Measurements from ENCODE around the gene LOX. TPM values are rescaled to one million over a fixed set of nuclear protein-coding genes. Genes with fewer than 3 reads are reported as not detected.
"Not testable (repeated sequence)": the region's sequence is repeated elsewhere in the genome, so short reads cannot be mapped to it uniquely, and the experiment has no call there.

Gene LOX
- total RNA-seq, 1 donor from 2014 or later: 36.9 TPM

DNA sequence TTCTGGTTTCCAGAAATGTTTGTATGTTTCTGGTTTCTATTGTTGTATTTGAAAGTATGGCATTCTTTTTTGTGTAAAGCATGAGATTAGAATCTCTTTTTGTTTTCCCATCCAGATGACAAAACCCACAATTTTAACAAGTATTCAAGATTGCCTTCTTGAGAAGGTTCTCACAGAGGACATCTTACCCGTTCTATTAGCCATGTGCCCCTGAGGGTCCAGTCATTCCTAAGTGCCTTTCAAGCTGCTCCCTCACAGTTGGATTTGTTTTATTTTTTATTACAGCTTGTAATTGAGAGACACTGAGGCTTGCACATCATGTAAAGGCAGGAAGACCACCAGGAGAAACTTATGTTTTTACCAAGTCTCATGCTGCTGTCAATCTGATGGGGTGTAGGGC, 19.3 kb upstream of the LOX start:
- no peak for DNase-seq (ENCODE audit: low read depth, low spot score)

DNA sequence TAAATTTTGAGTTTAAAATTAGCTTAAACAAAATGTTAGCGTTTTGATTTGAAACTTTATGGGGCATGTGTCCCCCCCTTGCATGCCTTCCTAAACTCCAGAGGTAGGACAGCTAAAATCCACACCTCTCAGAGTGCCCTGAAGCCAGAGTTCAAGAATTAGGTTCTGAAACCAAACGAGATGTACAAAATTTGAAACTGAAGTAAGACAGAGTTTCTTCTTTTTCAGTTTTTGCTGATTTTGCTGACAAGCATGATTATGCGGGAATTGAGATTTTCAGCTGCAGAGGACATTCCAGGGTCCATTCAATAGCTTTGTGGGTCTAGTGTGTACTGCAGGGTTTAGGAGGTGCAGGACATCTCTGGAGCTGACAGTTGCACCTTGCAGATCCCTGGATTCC, 17.1 kb upstream of the LOX start:
- DNase-seq (ENCODE audit: low read depth, low spot score): no peak

DNA sequence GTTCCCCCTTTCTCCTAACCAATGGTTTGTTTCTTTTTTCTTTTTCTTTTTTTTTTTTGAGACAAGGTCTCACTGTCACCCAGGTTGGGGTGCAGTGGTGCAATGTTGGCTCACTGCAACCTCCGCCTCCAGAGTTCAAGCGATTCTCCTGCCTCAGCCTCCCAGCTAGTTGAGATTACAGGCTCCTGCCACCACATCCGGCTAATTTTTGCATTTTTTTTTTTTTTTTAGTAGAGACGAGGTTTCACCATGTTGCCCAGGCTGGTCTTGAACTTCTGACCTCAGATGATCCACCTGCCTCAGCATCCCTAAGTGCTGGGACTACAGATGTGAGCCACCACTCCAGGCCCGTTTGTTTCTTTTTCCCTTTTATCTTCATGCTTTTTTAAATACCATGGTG, 16.2 kb upstream of the LOX start:
- not testable (repeated sequence) for DNase-seq (ENCODE audit: low read depth, low spot score)

DNA sequence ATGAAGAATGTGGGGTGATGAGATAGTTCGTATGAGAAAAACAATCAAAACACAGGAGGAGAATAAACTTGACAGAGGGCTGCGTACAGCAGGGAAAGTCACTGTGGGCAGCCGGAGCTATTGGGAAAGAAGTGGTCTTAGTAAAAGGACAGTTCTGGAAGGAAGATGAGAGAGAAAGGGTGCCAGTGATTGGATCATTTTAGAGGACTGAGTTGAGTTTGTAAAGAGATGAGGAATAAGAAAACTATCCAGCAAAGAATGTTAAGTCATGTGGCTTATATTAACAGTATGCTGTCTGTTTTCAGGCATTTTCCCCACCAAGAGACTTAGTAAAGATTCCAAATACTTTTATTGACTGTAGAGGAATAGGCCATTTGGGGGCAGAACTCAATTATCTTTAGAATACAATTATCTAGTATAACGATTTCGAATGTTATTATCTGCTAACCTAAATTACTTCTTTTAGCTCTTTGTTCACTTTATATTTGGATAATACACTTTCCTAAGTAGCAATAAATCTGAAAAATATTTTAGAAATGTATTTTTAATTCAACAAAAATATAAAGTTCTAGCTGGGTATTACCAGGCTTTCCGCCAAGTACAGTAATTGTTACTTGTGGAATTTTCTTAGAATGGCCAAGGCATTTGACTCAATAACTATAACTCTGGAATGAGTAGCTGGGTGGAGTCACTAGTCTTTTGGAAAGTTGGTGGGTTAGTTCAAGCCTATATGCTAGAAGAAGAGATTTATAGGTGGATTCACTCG, 15.5 kb upstream of the LOX start:
- DNase-seq (ENCODE audit: low read depth, low spot score): no peak

DNA sequence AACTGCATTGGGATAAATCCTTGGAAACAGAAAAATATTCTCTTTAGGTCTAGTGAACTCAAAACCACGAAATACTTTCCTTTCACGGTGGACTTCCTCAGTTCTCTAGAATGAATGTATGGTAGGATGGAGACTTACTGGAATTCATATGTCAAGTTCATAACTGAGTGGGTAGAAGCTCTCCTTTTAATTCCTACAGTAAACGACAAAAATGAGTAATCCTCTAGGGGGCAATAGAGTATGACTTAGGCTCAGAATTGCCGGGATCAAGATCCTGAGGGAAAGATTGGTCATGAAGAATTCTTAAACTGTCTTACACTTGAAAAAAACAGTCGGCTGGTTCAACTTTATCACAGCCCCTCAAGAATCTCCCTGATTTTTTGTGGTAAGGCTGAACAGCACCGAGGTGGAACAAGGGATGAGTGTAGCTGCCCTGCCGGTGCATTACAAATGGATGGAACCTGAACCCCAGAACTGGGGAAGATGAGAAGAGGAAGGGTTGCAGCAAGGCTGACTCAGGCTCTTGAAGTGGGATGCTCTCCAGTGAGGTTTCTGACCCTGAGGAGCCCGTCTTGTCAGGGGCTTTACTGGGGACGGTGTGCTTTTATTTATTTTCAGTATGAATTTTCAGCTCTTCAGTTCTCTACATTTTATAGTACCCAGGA, 14.0 kb upstream of the LOX start:
- DNase-seq (ENCODE audit: low read depth, low spot score): no peak

DNA sequence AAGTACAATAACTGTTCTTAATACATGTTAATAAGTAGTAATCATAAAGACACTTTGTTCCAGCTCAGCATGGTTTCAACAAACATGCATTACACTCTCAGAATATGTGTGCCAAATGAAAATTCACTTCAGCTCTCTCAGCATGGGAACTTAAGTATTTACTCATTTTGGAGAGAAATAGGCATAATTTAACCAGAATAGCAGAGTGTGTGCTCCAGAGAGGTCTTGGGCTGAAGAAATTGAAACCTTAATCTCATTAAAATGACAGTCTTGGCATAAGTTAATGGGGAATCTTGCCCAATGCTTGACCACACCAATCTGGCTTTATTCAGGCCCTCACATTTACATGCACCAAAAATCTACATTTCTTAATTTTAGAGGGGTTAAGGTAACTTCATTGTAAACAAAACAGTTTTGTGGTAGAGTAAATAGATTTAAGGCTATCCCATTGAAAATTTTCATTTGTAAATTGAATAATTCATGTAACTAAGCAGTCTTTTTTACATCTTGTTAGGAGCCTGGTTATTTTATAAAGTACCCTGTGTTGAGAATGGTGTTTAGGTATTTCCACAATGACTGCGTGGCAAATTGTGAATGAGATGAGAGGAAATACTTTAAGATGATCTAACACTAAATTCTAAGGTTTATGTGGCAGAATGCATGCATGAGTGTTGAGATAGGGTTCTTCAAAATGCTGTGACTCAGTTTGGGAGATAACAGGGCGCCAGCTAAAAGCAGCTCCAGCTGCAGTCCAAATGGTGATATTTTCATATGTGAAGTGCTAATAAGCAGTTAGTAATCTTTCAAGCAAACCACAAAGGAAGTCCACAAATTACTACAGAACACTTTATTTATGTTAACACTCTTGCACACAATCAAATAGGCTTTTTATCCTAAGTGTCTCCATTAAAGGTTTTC, 11.3 kb upstream of the LOX start:
- no peak for DNase-seq (ENCODE audit: low read depth, low spot score)

DNA sequence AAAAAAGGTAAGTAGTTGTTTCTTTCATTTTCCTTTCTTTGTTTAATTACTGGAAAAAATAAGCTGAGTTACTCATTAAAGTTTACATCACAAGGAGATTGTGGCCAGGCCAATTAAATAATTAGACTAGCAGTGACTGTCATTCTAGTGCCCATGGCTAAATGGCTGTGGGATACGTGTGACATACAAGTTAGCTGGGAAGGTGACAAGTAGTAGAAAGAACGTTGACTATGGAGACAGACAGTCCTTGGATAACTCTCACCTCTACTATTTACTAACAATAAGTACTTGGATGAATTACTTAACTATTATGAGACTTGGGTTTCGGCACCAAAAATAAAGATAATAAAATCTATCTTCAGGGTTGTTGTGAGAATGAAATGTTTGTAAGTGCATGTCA, 7.0 kb upstream of the LOX start:
- no peak for DNase-seq (ENCODE audit: low read depth, low spot score)

DNA sequence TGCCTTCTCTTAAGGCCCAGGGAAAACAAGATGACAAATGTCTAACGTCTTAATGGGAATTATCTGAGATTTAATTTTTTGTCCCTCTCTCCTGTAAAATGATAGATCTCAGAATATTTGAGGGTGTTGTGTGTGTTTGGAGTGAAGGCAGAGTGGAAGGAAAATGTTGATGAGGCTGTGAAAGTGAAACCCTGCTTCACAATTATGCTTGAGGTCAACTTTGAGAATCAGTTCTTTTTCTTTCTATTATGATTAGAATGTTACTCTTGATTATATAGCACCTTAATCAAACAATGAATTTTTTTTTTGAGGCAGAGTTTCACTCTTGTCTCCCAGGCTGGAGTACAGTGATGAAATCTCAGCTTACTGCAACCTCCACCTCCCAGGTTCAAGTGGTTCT, 5.5 kb upstream of the LOX start:
- DNase-seq (ENCODE audit: low read depth, low spot score): no peak

DNA sequence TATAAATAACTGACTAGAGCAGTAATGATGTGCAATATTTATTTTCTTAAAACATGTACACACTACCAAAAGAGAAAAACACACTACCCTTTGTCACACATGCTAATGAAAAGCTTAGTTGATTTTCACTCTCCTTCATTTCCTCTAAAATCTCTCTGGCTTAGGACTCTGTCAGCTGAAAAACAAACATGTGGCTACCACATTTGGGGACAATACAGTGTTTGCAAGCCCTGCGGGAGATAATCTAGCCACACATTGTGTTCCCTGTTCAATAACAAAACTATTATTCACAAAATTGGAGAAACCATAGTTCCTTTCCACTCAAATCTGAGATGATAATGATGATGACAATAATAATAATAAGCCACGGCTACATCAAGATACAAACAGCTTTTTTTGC, 3.5 kb upstream of the LOX start:
- DNase-seq (ENCODE audit: low read depth, low spot score): no peak

DNA sequence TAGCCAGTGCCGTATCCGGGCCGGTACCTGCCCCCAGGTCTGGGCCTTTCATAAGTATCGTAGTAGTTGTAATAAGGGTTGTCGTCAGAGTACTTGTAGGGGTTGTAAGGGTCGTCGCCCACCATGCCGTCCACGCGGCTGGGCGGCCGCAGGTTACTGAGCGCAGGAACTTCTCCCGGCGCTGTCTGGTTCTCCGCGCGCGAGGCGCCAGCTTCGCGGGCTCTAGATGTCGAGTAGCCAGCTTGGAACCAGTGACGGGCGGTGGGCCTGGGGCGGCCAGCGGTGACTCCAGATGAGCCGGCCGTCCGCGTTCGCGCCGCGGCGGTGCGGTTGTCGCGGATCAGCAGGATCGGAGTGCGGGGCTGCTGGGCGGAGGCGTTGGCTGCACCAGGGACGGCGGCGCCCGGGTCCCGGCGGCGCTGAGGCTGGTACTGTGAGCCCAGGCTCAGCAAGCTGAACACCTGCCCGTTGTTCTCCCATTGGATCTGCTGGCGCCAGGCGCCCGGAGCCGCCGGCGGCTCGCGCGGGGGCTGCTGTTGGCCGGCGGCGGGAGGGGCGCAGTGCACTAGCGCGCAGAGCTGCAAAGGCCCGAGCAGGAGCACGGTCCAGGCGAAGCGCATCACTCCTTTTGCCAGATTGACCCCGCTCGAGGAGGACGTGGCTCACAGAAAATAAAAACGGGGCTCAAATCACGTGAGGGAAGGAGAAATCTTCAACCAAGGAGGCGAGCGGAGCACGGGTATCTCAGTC, 518 bp downstream of the LOX start:
- no peak for DNase-seq (ENCODE audit: low read depth, low spot score)

DNA sequence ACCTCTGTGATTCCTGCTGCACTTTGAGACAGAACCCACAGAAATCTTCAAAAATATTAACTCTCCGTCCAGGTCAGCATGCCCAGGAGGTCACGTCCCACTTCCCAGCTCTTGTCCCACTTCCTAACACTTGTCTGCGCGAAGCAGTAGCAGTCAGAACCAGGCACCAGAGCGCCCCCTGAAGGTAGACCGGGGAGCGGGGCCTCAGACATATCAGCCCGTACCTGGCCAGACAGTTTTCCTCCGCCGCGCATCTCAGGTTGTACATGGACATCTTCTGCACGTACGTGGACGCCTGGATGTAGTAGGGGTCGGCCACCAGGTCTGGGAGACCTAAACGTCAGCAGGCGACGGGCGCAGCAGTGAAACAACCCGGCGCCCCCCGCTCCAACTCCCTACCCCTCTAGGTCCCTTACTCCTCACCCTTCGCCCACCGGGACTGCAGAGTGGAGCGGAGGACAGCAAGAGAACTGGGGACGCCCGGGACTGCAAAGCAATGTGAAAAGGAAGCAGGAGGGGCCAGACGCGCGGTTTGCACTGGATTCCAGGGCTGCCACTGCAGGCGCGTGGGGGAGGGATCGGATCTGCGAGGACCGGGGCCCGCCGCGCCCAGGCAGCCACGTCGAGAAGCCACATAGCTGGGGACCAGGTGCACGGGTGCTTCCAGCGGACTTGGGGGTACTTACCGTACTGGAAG, 1.2 kb downstream of the LOX start:
- no peak for DNase-seq (ENCODE audit: low read depth, low spot score)

DNA sequence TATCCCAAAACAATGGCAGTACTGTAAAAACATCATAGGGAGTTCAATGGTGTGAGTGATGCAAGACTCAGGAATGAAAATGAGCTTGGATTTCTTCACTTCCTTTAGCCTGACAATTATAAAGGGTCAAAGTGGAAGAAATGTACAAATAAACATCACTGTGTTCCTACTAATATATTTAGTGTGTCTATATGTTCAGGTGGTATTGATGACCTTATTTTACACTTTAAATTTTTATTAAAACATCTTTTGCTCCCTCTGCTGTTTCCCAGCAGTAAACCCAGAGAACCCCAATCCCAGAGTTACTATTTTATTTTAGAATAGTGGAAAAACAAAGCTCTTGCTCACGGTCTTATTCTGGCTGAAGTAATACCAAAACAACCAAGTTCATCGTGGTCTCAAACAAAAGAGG, 2.0 kb downstream of the LOX start:
- DNase-seq (ENCODE audit: low read depth, low spot score): no peak

DNA sequence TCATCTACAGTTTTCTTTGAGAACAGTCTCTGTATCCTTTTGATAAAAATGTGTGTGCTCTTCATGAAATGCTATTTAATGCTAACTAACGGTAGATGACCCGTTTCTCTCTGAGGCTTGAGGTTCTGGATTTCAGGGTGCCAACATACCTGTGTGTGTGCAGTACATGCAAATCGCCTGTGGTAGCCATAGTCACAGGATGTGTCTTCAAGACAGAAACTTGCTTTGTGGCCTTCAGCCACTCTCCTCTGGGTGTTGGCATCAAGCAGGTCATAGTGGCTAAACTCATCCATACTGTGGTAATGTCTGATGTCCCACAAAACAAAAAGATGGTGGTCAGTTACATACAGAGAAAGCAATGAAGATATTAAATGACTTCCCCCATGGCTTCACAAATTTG, 4.2 kb downstream of the LOX start:
- no peak for DNase-seq (ENCODE audit: low read depth, low spot score)

DNA sequence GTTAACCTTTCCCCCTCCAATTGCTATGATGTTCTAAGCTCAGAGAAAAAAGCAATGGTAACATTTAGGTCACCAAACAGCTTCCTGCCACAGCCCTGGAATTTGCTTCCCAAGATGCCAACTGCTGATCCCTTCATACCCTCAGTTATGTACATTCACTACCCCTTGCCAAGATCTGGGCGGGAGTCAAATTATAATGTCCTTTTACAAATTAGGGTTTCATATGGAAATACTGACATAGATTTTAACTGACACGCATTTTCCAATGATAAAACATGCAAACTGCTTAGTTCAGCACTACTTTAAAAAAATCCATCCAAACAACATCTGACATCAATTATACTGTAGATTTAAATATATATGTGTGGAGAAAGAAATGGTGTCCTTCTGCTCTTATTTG, 5.0 kb downstream of the LOX start:
- no peak for DNase-seq (ENCODE audit: low read depth, low spot score)

DNA sequence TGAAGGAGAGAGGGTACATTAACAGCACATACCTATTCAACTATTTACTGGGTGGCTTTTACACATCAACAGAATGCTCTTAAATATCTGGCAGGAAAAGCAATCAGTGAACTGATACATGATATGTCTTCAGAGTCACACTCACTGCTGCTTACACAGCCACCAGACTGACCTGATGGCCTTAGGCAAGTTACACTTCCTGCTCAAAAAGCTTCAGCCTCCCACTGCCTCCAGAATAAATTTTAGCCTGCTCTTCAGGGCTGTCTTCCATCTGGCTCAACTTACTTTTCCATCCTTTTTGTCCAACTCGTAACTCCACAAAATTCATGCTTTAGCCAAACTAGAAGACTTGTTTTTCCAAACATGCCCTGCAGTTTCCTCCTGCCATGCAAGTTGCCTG, 10.7 kb downstream of the LOX start:
- DNase-seq (ENCODE audit: low read depth, low spot score): no peak

DNA sequence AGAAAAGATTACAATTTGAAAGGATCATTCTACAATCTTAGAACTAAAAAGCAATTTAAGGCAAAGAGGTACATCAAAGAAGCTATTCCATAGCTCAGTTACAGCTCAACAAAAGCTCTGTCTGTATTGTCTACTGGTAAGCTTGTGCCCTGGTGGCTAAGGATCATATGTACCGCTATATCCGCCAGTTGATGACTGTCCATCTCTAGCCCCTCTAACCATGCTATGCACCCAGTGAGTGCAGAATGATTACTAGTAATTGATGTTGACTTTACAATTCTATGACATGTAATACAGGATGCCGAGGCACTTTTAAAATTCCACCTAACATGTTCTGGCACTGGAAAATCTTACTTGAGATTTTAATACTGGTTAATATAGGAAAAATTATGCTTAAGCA, 13.1 kb downstream of the LOX start:
- DNase-seq (ENCODE audit: low read depth, low spot score): no peak

DNA sequence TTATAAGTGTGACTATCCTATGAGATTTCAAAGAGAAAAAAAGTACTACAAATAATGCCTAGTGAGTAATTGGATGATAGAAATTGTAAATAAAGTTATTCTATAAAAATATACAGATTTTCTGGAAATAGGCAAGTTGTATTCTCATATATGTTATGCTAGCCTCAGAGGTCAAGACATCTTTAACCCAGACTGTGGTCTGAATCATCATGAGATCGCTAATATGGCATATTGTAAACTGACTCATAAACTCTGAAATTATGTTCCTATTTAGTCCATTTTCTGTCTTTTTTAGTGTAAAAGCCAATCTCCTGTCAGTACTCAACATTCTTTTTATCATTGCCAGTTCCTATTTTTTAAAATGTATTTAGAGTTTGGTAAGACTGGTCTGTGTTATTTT, 14.2 kb downstream of the LOX start:
- DNase-seq (ENCODE audit: low read depth, low spot score): no peak

DNA sequence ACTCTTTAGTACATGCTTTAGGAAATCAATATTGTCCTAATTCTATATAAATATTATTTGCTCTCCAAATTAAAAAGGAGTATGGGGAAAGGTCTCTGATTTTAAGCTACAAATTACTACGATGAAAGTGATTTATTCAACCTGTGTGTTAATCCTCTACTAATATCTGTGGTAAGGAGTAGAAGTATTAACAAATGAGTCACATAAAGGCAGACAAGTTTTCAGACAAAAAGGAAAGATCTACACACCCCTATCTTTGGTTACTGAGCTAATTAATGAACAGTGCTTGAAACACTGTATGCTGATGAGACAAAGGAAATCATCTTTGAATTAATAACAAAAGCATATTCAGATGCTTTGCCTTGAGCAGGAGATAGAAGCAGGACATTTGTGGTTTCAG, 15.9 kb downstream of the LOX start:
- DNase-seq (ENCODE audit: low read depth, low spot score): no peak

DNA sequence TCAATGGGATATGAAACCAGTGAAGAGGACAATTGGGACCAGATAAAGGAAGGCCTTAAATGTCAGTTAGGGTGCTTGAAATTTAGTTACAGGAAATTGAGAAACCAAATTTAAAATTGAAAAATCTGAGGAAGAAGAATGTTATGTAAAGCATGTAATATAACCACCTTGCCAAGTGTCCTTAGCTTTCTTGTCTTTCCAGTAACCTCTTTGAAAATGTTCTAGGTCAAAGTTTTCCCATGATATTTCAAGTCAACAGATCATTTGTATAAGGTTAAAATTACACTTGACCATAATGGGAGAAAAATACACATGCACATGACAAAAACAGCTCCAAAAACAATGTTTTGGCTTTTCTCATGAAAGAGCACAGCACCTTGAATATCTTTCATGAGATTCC, 21.1 kb downstream of the LOX start:
- DNase-seq (ENCODE audit: low read depth, low spot score): no peak

DNA sequence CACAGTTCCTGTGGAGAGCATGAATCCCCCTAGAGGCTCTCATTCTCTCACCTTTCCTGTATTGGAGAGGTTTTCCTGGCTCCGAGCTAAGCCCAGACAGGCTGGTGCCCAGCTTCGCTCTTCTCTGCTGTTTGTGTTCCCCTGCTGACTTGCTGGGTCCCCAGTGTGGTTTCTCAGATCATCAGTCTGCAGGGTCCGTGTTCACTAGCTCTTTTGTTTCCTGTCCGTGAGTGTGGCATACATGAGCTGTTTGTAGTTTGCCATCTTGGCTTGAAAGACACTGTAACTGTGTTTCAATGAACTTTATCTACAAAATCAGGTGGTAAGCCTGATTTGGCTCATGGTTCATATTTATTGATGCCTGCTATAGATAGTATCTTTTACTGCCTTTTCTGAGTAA, 23.8 kb downstream of the LOX start:
- no peak for DNase-seq (ENCODE audit: low read depth, low spot score)
